Smooth muscle cell (in vitro differentiated cells): Measurements from ENCODE around the gene FBXW9. TPM values are rescaled to one million over a fixed set of nuclear protein-coding genes. Genes with fewer than 3 reads are reported as not detected.

Source experiments
- DNase-seq: peaks from one replicate; lab custom pipeline; 2025; ENCODE audit not compliant: unreplicated experiment; lab: John Stamatoyannopoulos, UW
- H2AFZ ChIP-seq: fragments of 200-600 bp; sonication (generic); 2 replicates; pipeline ENCODE4 v1.6.0; 2016; ENCODE audit warnings: antibody characterized with exemption, low read depth, mild to moderate bottlenecking
- H3F3A ChIP-seq: fragments of 200-600 bp; sonication (generic); 2 replicates; pipeline ENCODE4 v1.6.0; 2017; ENCODE audit warnings: antibody characterized with exemption, low read depth
- H3K27ac ChIP-seq: fragments of 200-600 bp; sonication (generic); 2 replicates; pipeline ENCODE4 v1.5.1; 2016; ENCODE audit warnings: low read depth, mild to moderate bottlenecking
- H3K27me3 ChIP-seq: fragments of 200-600 bp; sonication (generic); 2 replicates; pipeline ENCODE4 v1.6.1; 2016; ENCODE audit warnings: low read depth, mild to moderate bottlenecking
- H3K36me3 ChIP-seq: fragments of 200-600 bp; sonication (generic); 2 replicates; pipeline ENCODE4 v1.5.1; 2016; ENCODE audit warnings: low read depth
- H3K4me1 ChIP-seq: fragments of 200-600 bp; sonication (generic); 2 replicates; pipeline ENCODE4 v1.5.1; 2016; ENCODE audit warnings: low read depth
- H3K4me2 ChIP-seq: fragments of 200-600 bp; sonication (generic); 2 replicates; pipeline ENCODE4 v1.6.0; 2016; ENCODE audit warnings: mild to moderate bottlenecking
- H3K4me3 ChIP-seq: fragments of 200-600 bp; sonication (generic); 2 replicates; pipeline ENCODE4 v1.5.1; 2016; ENCODE audit warnings: mild to moderate bottlenecking
- H3K79me2 ChIP-seq: fragments of 200-600 bp; sonication (generic); 2 replicates; pipeline ENCODE4 v1.6.0; 2016; ENCODE audit warnings: low read depth, mild to moderate bottlenecking
- H3K9ac ChIP-seq: fragments of 200-600 bp; sonication (generic); 2 replicates; pipeline ENCODE4 v1.6.0; 2016; ENCODE audit warnings: low read depth
- H3K9me3 ChIP-seq: fragments of 200-600 bp; sonication (generic); replicated peaks from 2 replicates; pipeline ENCODE4 v1.5.1; 2016; ENCODE audit warnings: low read depth
- H4K20me1 ChIP-seq: fragments of 200-600 bp; sonication (generic); 2 replicates; pipeline ENCODE4 v1.6.0; 2016; ENCODE audit warnings: low read depth
- WGBS: methylation state at CpG from one replicate; pipeline ENCODE4 v1.1.7; 2016; ENCODE audit warnings: low lambda C conversion rate; 5-methylcytosine and 5-hydroxymethylcytosine counted together
- polyA plus RNA-seq: library from polyadenylated mRNA; unstranded; fragments of >200 nt; fragmentation: Nextera tagmentation; extraction: Ambion mirVana; gene quantifications from 2 replicates; pipeline ENCODE4 v1.2.1, GENCODE V29; 2016
- total RNA-seq: library from RNA; depleted of rRNA; stranded (reverse); fragments of >200 nt; gene quantifications from 2 replicates; pipeline ENCODE4 v1.2.3, GENCODE V29; 2014
- TF ChIP-seq, protein P1 (sequence below): fragments of 200-600 bp; sonication (generic); IDR thresholded peaks from 2 replicates; pipeline ENCODE4 v1.5.1; 2017; ENCODE audit warnings: borderline replicate concordance, mild to moderate bottlenecking, antibody characterized with exemption; ENCODE audit not compliant: insufficient read depth, poor library complexity, severe bottlenecking

Gene FBXW9
- total and polyA plus RNA-seq, 2 experiments from 2014 or later: 9.1 to 17.3 TPM

DNA sequence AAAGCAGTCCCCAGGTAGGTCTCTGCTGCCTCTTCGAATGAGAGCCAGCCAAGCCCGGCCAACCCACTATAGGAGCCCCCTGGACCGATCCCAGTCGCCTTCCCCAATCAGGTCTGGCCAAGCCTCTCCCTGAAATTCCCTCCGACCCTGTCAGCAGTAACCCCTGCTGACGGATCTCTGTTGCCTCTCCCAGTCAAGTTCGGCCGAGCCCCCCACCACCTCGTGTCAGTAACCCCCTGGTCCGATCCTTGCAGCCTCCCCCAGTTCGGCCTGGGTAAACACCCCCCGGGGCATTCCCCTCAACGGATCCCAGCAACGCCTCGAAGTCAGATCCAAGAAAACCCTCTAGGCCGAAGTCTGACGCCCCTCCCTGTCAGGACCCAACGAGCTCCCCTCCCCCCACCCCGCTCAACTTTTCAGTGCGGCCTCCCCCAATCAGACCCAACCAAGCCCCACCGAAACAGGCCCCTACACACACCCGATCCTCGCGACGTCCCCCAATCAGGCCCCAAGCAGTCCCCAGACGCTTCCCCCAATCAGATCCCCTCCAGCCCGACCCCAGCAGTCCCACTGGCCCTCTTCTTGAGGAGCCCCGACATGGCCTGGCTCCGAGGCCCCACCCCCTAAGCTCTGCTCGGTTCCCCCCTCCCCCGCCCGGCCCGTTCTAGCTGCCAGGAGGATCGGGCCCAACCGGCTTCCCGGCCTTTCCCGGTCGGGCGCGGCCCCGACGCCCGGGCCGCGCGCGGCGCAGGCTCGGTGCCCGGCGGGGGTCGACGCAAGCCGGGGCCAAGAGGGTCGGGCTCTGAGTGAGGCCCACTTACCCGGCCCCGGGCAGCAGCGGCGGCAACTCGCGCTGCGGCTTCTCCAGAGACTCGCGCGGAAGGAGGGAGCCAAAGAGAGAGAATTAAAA is 25.5 kb upstream of the FBXW9 start:
- Histone ChIP-seq H3K4me2 (peak overlapping the region; percentile 96), H3K36me3 (no peaks in the 10 kb centered on the region), H3K9me3 (no peaks in the 10 kb centered on the region), H3K4me1 (peaks cover 7% of the 10 kb centered on the region), H4K20me1 (peaks cover 25% of the 10 kb centered on the region), H3K4me3 (peak overlapping the region; percentile 82), H3K9ac (peak overlapping the region; percentile 85), H2AFZ (peak overlapping the region; percentile 57), H3K27me3 (no peaks in the 10 kb centered on the region), H3F3A (peaks cover 8% of the 10 kb centered on the region), H3K79me2 (peaks cover 51% of the 10 kb centered on the region), H3K27ac (peak overlapping the region; percentile 85)
- peak; percentile 52 for DNase-seq
- WGBS: under 1% methylated on average over 32 of the region's 65 CpGs
- TF ChIP-seq, protein P1, sequence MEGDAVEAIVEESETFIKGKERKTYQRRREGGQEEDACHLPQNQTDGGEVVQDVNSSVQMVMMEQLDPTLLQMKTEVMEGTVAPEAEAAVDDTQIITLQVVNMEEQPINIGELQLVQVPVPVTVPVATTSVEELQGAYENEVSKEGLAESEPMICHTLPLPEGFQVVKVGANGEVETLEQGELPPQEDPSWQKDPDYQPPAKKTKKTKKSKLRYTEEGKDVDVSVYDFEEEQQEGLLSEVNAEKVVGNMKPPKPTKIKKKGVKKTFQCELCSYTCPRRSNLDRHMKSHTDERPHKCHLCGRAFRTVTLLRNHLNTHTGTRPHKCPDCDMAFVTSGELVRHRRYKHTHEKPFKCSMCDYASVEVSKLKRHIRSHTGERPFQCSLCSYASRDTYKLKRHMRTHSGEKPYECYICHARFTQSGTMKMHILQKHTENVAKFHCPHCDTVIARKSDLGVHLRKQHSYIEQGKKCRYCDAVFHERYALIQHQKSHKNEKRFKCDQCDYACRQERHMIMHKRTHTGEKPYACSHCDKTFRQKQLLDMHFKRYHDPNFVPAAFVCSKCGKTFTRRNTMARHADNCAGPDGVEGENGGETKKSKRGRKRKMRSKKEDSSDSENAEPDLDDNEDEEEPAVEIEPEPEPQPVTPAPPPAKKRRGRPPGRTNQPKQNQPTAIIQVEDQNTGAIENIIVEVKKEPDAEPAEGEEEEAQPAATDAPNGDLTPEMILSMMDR: no peak

DNA sequence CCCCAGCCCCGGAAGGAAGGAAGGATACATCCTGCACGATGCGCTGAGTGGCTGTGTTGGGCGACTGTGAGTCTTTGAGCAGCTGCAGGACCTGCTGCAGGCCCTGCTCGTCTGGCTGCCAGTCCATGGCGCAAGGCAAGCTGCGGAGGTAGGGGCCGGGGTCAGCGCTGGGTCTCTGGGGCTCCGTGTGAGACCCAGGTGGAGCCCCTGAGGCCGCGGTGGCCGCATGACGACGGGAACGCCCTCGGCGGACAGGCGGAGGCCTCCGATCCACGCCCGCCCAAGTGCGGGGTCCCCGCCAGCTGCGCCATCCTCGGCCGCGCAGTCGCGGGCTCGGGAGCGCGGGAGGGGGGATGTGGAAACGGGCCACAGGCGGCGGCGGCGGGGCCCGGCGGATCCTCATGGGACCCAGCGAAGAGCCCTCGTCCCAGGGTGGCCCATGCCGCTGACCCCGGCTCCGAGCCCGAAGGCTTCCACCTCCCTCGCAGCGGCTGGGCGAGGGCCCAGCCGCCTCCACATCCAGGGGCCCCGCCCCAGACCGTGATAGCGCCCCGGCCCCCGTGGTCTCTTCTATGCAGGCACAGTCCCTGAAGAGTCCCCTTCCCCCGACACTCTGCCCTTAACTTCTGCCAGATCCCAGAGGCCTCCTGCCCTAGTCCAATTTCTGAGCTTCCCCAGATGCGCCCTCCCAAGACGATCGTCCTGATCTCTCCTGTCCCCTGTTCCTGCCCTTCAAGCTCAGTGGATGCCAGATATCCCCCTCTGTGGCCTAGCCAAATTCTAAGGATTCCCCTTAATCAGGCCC is 24.6 kb upstream of the FBXW9 start:
- peak overlapping the region; percentile 85 for H3K27ac ChIP-seq
- peaks cover 7% of the 10 kb centered on the region for H3K4me1 ChIP-seq
- peak overlapping the region; percentile 96 for H3K4me2 ChIP-seq
- TF ChIP-seq, protein P1: no peak
- no peaks in the 10 kb centered on the region for H3K27me3 ChIP-seq
- peak overlapping the region; percentile 85 for H3K9ac ChIP-seq
- H4K20me1 ChIP-seq: peaks cover 33% of the 10 kb centered on the region
- 5% methylated on average over 56 of the region's 59 CpGs for WGBS
- peaks cover 58% of the 10 kb centered on the region for H3K79me2 ChIP-seq
- no peaks in the 10 kb centered on the region for H3K9me3 ChIP-seq
- DNase-seq: no peak
- peak overlapping the region; percentile 82 for H3K4me3 ChIP-seq
- H3K36me3 ChIP-seq: no peaks in the 10 kb centered on the region
- H2AFZ ChIP-seq: no peak overlapping the region
- H3F3A ChIP-seq: peaks cover 8% of the 10 kb centered on the region

DNA sequence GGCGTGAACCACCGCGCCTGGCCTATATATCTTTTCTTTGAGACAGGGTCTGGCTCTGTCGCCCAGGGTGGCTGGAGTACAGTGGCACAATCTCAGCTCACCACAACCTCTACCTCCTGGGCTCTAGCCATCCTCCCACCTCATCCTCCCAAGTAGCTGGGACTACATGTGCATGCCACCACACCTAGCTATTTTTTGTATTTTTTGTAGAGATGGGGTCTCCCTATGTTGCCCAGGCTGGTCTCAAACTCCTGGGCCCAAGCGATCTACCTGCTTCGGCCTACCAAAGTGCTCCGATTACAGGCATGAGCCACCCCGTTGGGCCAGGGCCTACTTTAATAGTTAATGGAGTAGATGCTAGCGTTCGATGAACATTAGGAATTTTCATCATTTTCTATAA is 23.9 kb upstream of the FBXW9 start:
- H3K36me3 ChIP-seq: no peaks in the 10 kb centered on the region
- H3K27me3 ChIP-seq: no peaks in the 10 kb centered on the region
- peak overlapping the region; percentile 82 for H3K4me3 ChIP-seq
- peak overlapping the region; percentile 96 for H3K4me2 ChIP-seq
- H3K79me2 ChIP-seq: peaks cover 60% of the 10 kb centered on the region
- H3F3A ChIP-seq: peaks cover 8% of the 10 kb centered on the region
- DNase-seq: no peak
- WGBS: 94% methylated on average over 10 of the region's 10 CpGs
- peaks cover 37% of the 10 kb centered on the region for H4K20me1 ChIP-seq
- peaks cover 7% of the 10 kb centered on the region for H3K4me1 ChIP-seq
- H3K27ac ChIP-seq: peak overlapping the region; percentile 85
- H3K9me3 ChIP-seq: no peaks in the 10 kb centered on the region
- H2AFZ ChIP-seq: no peak overlapping the region
- peak overlapping the region; percentile 85 for H3K9ac ChIP-seq
- TF ChIP-seq, protein P1: no peak
